ENCODE measurements around the gene FOXP4.

DNA sequence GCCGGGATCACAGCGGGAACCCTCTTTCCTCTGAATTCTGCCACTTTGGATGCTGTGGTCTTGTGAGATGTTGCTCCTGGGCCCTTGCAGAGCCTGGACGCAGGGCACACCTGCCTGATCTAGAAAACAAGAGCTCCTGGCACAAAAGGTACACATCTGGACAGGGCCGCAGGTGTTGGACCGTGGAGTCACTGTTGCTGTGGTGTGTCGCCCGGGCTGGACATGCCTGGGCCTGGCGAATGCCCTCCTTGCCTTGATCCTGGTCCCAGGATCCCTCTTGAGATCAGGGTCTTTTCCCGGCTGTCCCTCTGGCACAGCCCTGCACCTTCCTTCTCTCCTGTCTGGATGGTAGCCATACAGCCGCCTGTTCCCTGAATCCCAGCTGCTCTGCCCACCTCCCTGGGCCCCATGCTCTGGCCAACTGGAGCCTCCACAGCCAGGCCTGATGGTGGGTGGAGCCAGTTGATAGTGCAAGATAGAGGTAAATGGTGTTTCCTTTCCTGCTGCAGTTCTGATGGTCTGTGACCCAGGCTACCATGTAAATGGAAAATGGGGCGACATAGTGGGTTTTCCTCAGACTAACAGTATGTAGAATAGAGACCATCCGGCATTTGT, 5.0 kb downstream of the FOXP4 start:
- no peak for TF ChIP-seq EZH2phosphoT487 (IDR thresholded peaks at IDR 0.05; ENCODE audit: borderline replicate concordance)
- TF ChIP-seq FOSL1 (IDR thresholded peaks at IDR 0.05; ENCODE audit: low read depth) = no peak
- no peak for TF ChIP-seq REST (IDR thresholded peaks at IDR 0.05; ENCODE audit: low read depth)
- TF ChIP-seq, protein P1, sequence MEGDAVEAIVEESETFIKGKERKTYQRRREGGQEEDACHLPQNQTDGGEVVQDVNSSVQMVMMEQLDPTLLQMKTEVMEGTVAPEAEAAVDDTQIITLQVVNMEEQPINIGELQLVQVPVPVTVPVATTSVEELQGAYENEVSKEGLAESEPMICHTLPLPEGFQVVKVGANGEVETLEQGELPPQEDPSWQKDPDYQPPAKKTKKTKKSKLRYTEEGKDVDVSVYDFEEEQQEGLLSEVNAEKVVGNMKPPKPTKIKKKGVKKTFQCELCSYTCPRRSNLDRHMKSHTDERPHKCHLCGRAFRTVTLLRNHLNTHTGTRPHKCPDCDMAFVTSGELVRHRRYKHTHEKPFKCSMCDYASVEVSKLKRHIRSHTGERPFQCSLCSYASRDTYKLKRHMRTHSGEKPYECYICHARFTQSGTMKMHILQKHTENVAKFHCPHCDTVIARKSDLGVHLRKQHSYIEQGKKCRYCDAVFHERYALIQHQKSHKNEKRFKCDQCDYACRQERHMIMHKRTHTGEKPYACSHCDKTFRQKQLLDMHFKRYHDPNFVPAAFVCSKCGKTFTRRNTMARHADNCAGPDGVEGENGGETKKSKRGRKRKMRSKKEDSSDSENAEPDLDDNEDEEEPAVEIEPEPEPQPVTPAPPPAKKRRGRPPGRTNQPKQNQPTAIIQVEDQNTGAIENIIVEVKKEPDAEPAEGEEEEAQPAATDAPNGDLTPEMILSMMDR (IDR thresholded peaks at IDR 0.05 in 2 of 3, conservative IDR thresholded peaks at IDR 0.05 in 1 of 3; ENCODE audit: borderline replicate concordance in 1 of 3, insufficient read depth in 1 of 3, low read depth in 2 of 3, low read length in 2 of 3) = no peak
- no peak for TF ChIP-seq POLR2AphosphoS5 (IDR thresholded peaks at IDR 0.05; ENCODE audit: low read depth, low read length)
- TF ChIP-seq YY1 (IDR thresholded peaks at IDR 0.05; ENCODE audit: extremely low read depth, insufficient replicate concordance, low read depth, low read length) = no peak
- TF ChIP-seq POLR2A (IDR thresholded peaks at IDR 0.05; ENCODE audit: borderline replicate concordance, extremely low read depth, insufficient read depth, insufficient read length) = no peak

All from HCT116 (cell line).